ENCODE measurements around the gene NUDT15.

Gene NUDT15

GRCh38 chr13:48096670-48097069 is 59.1 kb downstream of the NUDT15 start:
- H3K4me3 ChIP-seq (ENCODE audit: low read depth, low read length) = no peak overlapping the region
- DNase-seq (ENCODE audit: low read depth) = no peak
- no peak for TF ChIP-seq CTCF (IDR thresholded peaks at IDR 0.05; ENCODE audit: low read depth, low read length, missing control alignments)
